ENCODE results near the gene CINP. TPM values are rescaled to one million over a fixed set of nuclear protein-coding genes. Genes with fewer than 3 reads are reported as not detected.
"Not testable (repeated sequence)": the region's sequence is repeated elsewhere in the genome, so short reads cannot be mapped to it uniquely, and the experiment has no call there.

The CINP gene
- total RNA-seq, 1 experiment from 2014 or later = 70.8 TPM

- in situ Hi-C loops (cut with HindIII; ENCODE audit: low sequenced_read_pairs); DNase-seq (ENCODE audit: low spot score): not testable (repeated sequence)
Observed at GRCh38 chr14:102298303-102299070, 64.2 kb downstream of the CINP start.

Other genes with a start within 250 kb of the CINP start
- 24.2 and 35.3 TPM in 2 replicates for gene WDR20, start 223.0 kb downstream of the CINP start, total RNA-seq (2014; rRNA removed; shearing (Covaris generic))
- gene MOK, start 57.7 kb downstream of the CINP start, total RNA-seq (2014; rRNA removed; shearing (Covaris generic)) = 11.3 and 20.6 TPM in 2 replicates
- gene ZNF839, start 43.1 kb downstream of the CINP start, total RNA-seq (2014; rRNA removed; shearing (Covaris generic)) = 13.2 and 16.4 TPM in 2 replicates
- gene TECPR2, start 51 bp upstream of the CINP start, total RNA-seq (2014; rRNA removed; shearing (Covaris generic)) = 5.8 and 8.5 TPM in 2 replicates
- 19.9 and 30.6 TPM in 2 replicates for gene ANKRD9, start 146.9 kb upstream of the CINP start, total RNA-seq (2014; rRNA removed; shearing (Covaris generic))
- gene RCOR1, start 229.8 kb upstream of the CINP start, total RNA-seq (2014; rRNA removed; shearing (Covaris generic)) = 19.0 and 29.0 TPM in 2 replicates